Keratinocyte (primary cell): Measurements from ENCODE around the gene PEX7. TPM values are rescaled to one million over a fixed set of nuclear protein-coding genes. Genes with fewer than 3 reads are reported as not detected.

Source experiments
- DNase-seq: peaks from one replicate; pipeline ENCODE4 v3.0.0-alpha.2; 2011; ENCODE audit warnings: low read depth, missing footprints, low spot score
- FAIRE-seq: peaks from 2 replicates; lab custom pipeline; 2011; peaks lifted over from hg19 to GRCh38; lab: Jason Lieb, UNC
- H2AFZ ChIP-seq: 2 replicates; pipeline ENCODE4 v1.6.0; 2012; ENCODE audit warnings: low read length, control low read depth, inconsistent platforms; ENCODE audit not compliant: control insufficient read depth
- H3K27ac ChIP-seq: 2 replicates; pipeline ENCODE4 v1.5.1; 2011; ENCODE audit warnings: low read length; ENCODE audit not compliant: control insufficient read depth, insufficient read depth
- H3K27me3 ChIP-seq: 3 replicates; pipeline ENCODE4 v1.6.0; 2011; ENCODE audit warnings: low read length; ENCODE audit not compliant: control insufficient read depth, insufficient read depth; ENCODE audit errors: extremely low read depth
- H3K36me3 ChIP-seq, 2 experiments: 2 replicates in 1 of 2; 3 replicates in 1 of 2; pipeline ENCODE4 v1.5.1; 2011; ENCODE audit warnings: low read length in 2 of 2, mild to moderate bottlenecking in 1 of 2; ENCODE audit not compliant: control insufficient read depth in 2 of 2, insufficient read depth in 2 of 2; ENCODE audit errors: extremely low read depth in 1 of 2
- H3K4me1 ChIP-seq: 3 replicates; pipeline ENCODE4 v1.5.1; 2011; ENCODE audit warnings: low read length; ENCODE audit not compliant: control insufficient read depth, insufficient read depth; ENCODE audit errors: extremely low read depth
- H3K4me2 ChIP-seq: 3 replicates; pipeline ENCODE4 v1.6.0; 2011; ENCODE audit warnings: low read depth, low read length; ENCODE audit not compliant: control insufficient read depth, insufficient read depth; ENCODE audit errors: extremely low read depth
- H3K4me3 ChIP-seq, 3 experiments: fragments of 200-600 bp in 1 of 3; sonication (generic) in 1 of 3; 2 replicates in 2 of 3; 3 replicates in 1 of 3; pipeline ENCODE4 v1.5.1; 2011 to 2016; ENCODE audit warnings: low read length in 3 of 3, mild to moderate bottlenecking in 3 of 3, control low read depth in 2 of 3, inconsistent platforms in 1 of 3, low read depth in 1 of 3, mixed read lengths in 1 of 3, mixed run types in 1 of 3, moderate library complexity in 1 of 3; ENCODE audit not compliant: control insufficient read depth in 2 of 3, insufficient read depth in 2 of 3; ENCODE audit errors: extremely low read depth in 1 of 3
- H3K79me2 ChIP-seq: 2 replicates; pipeline ENCODE4 v1.6.0; 2012; ENCODE audit warnings: low read length; ENCODE audit not compliant: control insufficient read depth, insufficient read depth
- H3K9ac ChIP-seq: 3 replicates; pipeline ENCODE4 v1.6.0; 2011; ENCODE audit warnings: low read length; ENCODE audit not compliant: control insufficient read depth, insufficient read depth; ENCODE audit errors: extremely low read depth
- H3K9me1 ChIP-seq: 3 replicates; pipeline ENCODE4 v1.6.0; 2011; ENCODE audit warnings: low read length; ENCODE audit not compliant: control insufficient read depth, insufficient read depth; ENCODE audit errors: extremely low read depth
- H3K9me3 ChIP-seq: 2 replicates; pipeline ENCODE4 v1.5.1; 2012; ENCODE audit warnings: low read depth, low read length; ENCODE audit not compliant: control insufficient read depth
- H4K20me1 ChIP-seq: 3 replicates; pipeline ENCODE4 v1.6.0; 2011; ENCODE audit warnings: low read length; ENCODE audit not compliant: control insufficient read depth, insufficient read depth; ENCODE audit errors: extremely low read depth
- CTCF ChIP-seq, 3 experiments: IDR thresholded peaks in 1 of 3; conservative IDR thresholded peaks in 1 of 3; optimal IDR thresholded peaks in 1 of 3; 2 replicates in 2 of 3; 3 replicates in 1 of 3; pipeline versions ENCODE3 to v1.5.1; 2011; ENCODE audit warnings: low read length in 3 of 3, mild to moderate bottlenecking in 3 of 3, moderate library complexity in 2 of 3, control low read depth in 1 of 3, inconsistent platforms in 1 of 3; ENCODE audit not compliant: insufficient read depth in 2 of 3; ENCODE audit errors: extremely low read depth in 1 of 3
- EZH2 ChIP-seq: IDR thresholded peaks from one replicate; pipeline ENCODE4 v1.6.1; 2012; ENCODE audit warnings: inconsistent platforms, mild to moderate bottlenecking, low read length, moderate library complexity
- dilution Hi-C: fragments of 300-500 bp; cut with MboI; formaldehyde crosslinking; loops from one replicate; pipeline ENCODE4 v1.7.0; 2020; ENCODE audit warnings: low sequenced_read_pairs; ENCODE audit not compliant: extremely low pct_ligation_motif_present
- polyA plus RNA-seq, 5 experiments: library from polyadenylated mRNA; depleted of rRNA in 3 of 5; stranded (reverse) in 3 of 5; stranded (forward) in 1 of 5; unstranded in 1 of 5; fragments of >200 nt; gene quantifications; 1 replicate in 1 of 5; 2 replicates in 3 of 5; 3 replicates in 1 of 5; pipeline versions ENCODE4 v1.2.1 to v1.2.3, GENCODE V29; 2011 to 2012; ENCODE audit warnings: missing spikeins in 2 of 5, low read depth in 1 of 5, low replicate concordance in 1 of 5

The PEX7 gene
- polyA plus RNA-seq, 1 donor (not counting 4 experiments of a cell fraction or from before 2014, with no cell fraction given): 15.6 TPM

- Histone ChIP-seq H3K27ac (no peak overlapping the region), H3K79me2 (no peaks in the 10 kb centered on the region), H3K4me3 (no peak overlapping the region), H3K4me2 (no peak overlapping the region), H3K27me3 (peaks cover 44% of the 10 kb centered on the region), H2AFZ (no peak overlapping the region), H4K20me1 (no peaks in the 10 kb centered on the region), H3K9ac (no peak overlapping the region), H3K9me1 (no peaks in the 10 kb centered on the region), H3K4me1 (peaks cover 8% of the 10 kb centered on the region), H3K36me3 (no peaks in the 10 kb centered on the region), H3K9me3 (no peaks in the 10 kb centered on the region)
- no peak for FAIRE-seq
- no peak for TF ChIP-seq CTCF (optimal IDR thresholded peaks at IDR 0.05 in 1 of 3, IDR thresholded peaks at IDR 0.05 in 1 of 3, conservative IDR thresholded peaks at IDR 0.05 in 1 of 3; ENCODE audit: extremely low read depth in 1 of 3, insufficient read depth in 2 of 3, low read length in 3 of 3)
- TF ChIP-seq EZH2: no peak
- dilution Hi-C loops: no loop called here
- no peak for DNase-seq
Measured at GRCh38 chr6:136923116-136923953, 100.9 kb downstream of the PEX7 start.

GRCh38 chr6:136923954-136924673 is 101.7 kb downstream of the PEX7 start:
- H3K9ac ChIP-seq: no peak overlapping the region
- H3K79me2 ChIP-seq: no peaks in the 10 kb centered on the region
- no peak overlapping the region for H3K27ac ChIP-seq
- no peak overlapping the region for H3K4me3 ChIP-seq
- no peak overlapping the region for H3K4me2 ChIP-seq
- H3K27me3 ChIP-seq: peaks cover 44% of the 10 kb centered on the region
- DNase-seq (no peak), FAIRE-seq (no peak)
- H2AFZ ChIP-seq: no peak overlapping the region
- H3K9me3 ChIP-seq: no peaks in the 10 kb centered on the region
- no peaks in the 10 kb centered on the region for H3K9me1 ChIP-seq
- H4K20me1 ChIP-seq: no peaks in the 10 kb centered on the region
- TF ChIP-seq EZH2: no peak
- no peak for TF ChIP-seq CTCF (optimal IDR thresholded peaks at IDR 0.05 in 1 of 3, IDR thresholded peaks at IDR 0.05 in 1 of 3, conservative IDR thresholded peaks at IDR 0.05 in 1 of 3; ENCODE audit: extremely low read depth in 1 of 3, insufficient read depth in 2 of 3, low read length in 3 of 3)
- H3K4me1 ChIP-seq: peaks cover 8% of the 10 kb centered on the region
- dilution Hi-C loops: no loop called here
- H3K36me3 ChIP-seq: no peaks in the 10 kb centered on the region
